Measurements from ENCODE around the gene MYL3.
"Not testable (repeated sequence)": the region's sequence is repeated elsewhere in the genome, so short reads cannot be mapped to it uniquely, and the experiment has no call there.

The MYL3 gene

DNA sequence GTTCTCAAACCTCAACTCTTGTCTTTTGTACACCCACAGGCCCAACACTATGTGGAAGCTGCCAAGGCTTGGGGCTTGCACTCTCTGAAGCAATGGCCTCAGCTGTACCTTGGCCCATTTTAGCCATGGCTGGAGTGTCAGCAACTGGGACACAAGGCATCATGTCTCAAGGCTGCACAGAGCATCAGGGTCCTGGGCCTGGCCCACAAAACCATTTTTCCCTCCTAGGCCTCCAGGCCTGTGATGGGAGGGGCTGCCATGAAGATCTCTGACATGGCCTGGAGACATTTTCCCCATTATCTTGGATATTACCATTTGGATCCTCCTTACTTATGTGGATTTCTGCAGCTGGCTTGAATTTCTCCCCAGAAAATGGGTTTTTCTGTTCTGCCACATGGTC is 39.9 kb downstream of the MYL3 start:
- DNase-seq = not testable (repeated sequence)

DNA sequence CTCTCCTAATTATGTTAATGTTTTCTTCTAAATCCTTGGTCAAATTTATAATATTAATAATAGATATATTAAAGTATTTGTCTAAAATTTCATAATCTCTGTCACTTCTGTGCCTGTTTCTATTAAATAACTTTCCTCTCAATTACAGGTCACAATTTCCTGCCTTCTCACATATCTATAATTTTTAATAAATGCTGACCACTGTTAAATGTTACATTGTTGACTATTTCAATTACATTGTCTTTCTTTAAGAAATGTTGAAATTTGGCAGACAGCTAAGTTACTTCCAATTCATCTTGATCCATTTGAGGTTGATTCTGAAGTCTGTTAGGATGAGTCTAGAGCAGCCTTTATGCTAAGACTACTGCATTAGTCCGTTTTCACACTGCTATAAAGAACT is 41.7 kb downstream of the MYL3 start:
- DNase-seq = no peak

DNA sequence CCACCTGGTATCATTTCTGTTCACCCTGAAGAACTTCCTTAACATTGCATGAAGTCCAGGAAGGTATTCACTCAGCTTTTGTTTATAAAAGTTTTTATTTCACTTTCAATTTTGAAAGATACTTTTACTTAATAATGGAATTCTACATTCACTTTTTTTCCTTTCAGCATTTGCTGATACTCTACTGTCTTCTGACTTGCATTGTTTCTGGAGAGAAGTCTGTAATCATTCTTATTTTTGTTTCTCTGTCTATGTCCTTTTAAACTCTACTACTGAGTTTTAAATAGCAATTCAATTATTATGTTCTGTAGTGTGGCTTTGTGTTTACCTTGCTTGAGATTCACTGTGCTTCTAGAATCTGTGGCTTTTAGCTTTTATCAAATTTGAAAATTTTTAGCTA is 42.4 kb downstream of the MYL3 start:
- no peak for DNase-seq

DNA sequence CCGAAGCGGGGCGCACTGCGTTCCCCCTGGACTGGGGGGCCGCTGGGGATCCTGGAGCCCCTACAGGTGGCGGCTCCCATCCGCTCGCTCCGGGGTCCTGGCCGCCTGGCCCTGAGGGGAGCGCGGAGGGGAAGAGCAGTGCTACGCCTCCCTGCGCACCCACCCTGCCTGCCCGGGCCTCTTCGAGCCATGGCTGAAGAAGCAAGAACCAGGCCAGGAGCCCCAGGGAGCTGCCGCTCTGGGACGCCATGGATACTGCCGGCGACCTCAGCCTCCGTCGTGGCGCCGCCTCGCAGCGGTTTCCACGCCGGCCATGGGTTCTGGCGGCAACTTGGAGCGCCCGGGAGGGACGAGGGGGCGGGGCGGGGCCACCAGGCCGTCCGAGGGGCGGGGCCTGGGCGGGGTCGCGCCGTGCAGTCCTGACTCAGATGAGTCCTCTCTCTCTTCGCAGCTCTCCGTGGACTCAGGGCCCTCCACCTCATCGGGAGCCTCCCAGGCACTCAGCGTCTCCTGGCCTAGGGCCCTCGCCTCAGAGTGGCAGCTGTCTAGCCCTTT is 50.9 kb downstream of the MYL3 start:
- DNase-seq = peak; percentile 57

DNA sequence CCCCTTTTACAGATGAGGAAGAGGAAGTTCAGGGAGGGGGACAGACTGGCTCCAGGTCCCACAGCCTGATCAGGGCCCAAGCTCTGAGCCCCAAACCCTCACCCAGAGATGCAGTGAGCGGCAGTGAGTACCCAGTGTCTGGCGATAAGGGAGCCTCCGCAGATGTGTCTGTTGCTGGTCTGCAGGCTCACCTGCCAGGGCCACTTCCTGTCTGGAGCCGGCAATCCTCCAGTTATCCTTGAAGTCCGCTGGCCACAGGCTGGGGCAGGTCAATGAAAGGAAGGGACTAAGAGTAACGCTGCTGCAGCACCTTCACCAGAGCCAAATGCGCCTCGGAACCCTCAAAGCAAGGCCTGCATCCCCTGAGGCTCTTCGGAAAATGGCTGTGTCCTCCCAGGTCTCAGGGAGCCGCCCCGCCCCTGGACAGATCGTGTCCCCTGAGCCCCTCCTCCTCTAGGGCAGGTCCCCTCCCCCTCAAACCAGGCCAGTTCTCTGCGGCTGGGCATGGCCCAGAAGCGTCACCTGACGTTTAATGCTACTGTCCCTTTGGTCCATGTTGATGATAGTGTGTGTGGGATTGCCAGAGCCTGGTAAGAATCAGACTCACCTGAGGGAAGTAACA is 51.5 kb downstream of the MYL3 start:
- no peak for DNase-seq

- not testable (repeated sequence) for DNase-seq
Observed at GRCh38 chr3:46808766-46809165, 54.5 kb downstream of the MYL3 start.
